Measurements from ENCODE around the gene AREL1.
A peak's percentile ranks its signal among the peaks of the same experiment; 100 is the strongest.

Gene AREL1

DNA sequence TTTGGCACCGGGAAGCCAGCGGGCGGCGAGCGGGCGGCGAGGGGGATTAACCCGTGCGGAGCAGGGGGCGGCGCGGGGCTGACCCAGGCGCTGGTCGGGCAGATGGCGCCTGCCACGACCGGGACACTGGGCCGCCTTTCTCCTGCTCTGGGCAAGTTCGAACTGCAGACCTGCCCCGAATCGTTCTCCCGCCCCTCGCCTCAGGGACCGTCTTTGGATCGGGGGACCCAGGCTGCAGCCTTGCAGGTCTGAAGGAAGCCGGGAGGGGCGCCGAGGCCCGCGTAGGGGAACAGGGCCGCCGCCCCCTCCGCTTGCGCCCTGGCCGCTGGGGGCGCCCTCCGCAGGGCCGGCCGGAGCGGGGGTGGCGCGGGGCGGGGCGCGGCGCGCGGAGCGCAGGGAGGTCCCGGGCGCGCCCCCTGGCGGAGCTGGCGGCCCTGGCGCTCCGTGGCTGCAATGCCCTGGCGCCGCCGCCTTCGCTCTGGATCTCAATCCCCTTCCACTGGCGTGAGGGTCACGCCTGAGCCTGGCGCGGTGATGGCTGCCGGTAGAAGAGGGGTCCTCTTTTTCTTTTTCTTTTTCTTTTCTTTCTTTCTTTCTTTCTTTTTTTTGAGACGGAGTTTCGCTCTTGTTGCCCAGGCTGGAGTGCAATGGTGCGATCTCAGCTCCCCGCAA lies 100.4 kb downstream of the AREL1 start:
- peak; percentile 35 to 54 for DNase-seq (ENCODE audit: low read depth in 2 of 2, low spot score in 1 of 2)

DNA sequence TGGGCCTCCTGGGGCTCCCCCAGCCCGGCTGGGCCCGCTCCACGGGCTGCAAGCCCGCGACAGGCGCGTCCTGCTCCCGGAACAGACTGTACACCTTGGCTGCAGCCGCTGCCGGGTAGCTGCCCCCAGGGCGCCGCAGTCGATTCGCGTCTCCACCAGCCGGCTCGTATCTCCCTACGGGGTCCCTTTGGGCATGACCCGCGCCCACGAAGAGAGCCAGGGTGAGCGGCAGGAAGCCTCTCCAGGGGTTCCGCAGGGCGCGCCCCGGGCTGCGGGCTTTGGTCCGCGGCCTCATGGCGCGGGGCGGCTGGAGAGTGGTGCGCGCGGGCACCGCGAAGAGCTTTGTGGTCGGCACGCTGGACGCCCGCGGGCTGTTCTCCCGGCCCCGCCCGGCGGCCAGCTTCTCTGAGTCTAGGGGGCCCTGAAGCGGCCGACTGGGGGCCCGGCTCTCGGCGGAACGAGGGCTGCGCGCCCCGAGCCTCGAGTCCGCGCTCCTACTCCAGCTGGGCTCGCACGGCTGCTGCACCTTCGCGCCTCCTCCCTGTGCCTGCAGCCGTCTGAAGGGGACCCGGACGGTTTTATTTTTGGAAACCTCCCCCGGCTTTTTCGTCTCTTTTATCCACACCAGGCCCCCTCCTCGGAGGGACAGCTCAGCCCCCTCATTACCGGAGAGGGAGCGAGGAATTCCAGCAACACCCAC lies 101.1 kb downstream of the AREL1 start, which contains the start of gene LTBP2:
Gene LTBP2 (minus strand): TSS at position 588 of the 700 bp plus-strand sequence. CDS start 293 bp downstream, at position 295.
- no peak for DNase-seq (ENCODE audit: low read depth in 2 of 2, low spot score in 1 of 2)
